NCI-H524 treated with DMSO at 0.1 percent for 48 hours (cell line): ENCODE data around the gene PGBD5.
A peak's percentile ranks its signal among the peaks of the same experiment; 100 is the strongest.

ENCODE experiments used
- DNase-seq: peaks from one replicate; lab custom pipeline; 2025; lab: John Stamatoyannopoulos, UW

PGBD5 gene

GRCh38 chr1:230394741-230395140 lies 31.4 kb downstream of the PGBD5 start:
- no peak for DNase-seq

GRCh38 chr1:230394134-230394533 lies 32.0 kb downstream of the PGBD5 start:
- no peak for DNase-seq

GRCh38 chr1:230393722-230394121 lies 32.4 kb downstream of the PGBD5 start:
- no peak for DNase-seq

GRCh38 chr1:230392920-230393521 lies 33.1 kb downstream of the PGBD5 start:
- DNase-seq, result no peak

- DNase-seq, result no peak
These were observed 33.6 kb downstream of the PGBD5 start for GRCh38 chr1:230392536-230392909.

GRCh38 chr1:230391776-230392535 lies 34.2 kb downstream of the PGBD5 start:
- DNase-seq, result no peak

GRCh38 chr1:230390371-230390770 lies 35.8 kb downstream of the PGBD5 start:
- no peak for DNase-seq

GRCh38 chr1:230387876-230388275 lies 38.3 kb downstream of the PGBD5 start:
- DNase-seq, result no peak

GRCh38 chr1:230387296-230387695 lies 38.8 kb downstream of the PGBD5 start:
- DNase-seq, result no peak

- no peak for DNase-seq
These were observed 39.4 kb downstream of the PGBD5 start for GRCh38 chr1:230386637-230387262.

GRCh38 chr1:230385930-230386329 lies 40.2 kb downstream of the PGBD5 start:
- DNase-seq, result no peak

- DNase-seq, result no peak
These were observed 41.0 kb downstream of the PGBD5 start for GRCh38 chr1:230385158-230385450.

GRCh38 chr1:230384380-230385157 lies 41.6 kb downstream of the PGBD5 start:
- DNase-seq, result no peak

GRCh38 chr1:230383425-230383824 lies 42.7 kb downstream of the PGBD5 start:
- DNase-seq, result no peak

- no peak for DNase-seq
These were observed 44.1 kb downstream of the PGBD5 start for GRCh38 chr1:230382001-230382491.

- no peak for DNase-seq
These were observed 44.5 kb downstream of the PGBD5 start for GRCh38 chr1:230381585-230381984.

- DNase-seq, result peak; percentile 70
These were observed 45.1 kb downstream of the PGBD5 start for GRCh38 chr1:230381049-230381467.

- no peak for DNase-seq
These were observed 46.2 kb downstream of the PGBD5 start for GRCh38 chr1:230379928-230380327.

GRCh38 chr1:230379462-230379861 lies 46.7 kb downstream of the PGBD5 start:
- DNase-seq, result no peak

- no peak for DNase-seq
These were observed 48.3 kb downstream of the PGBD5 start for GRCh38 chr1:230377851-230378250.

- DNase-seq, result no peak
These were observed 48.8 kb downstream of the PGBD5 start for GRCh38 chr1:230377324-230377723.

- no peak for DNase-seq
These were observed 49.8 kb downstream of the PGBD5 start for GRCh38 chr1:230376296-230376695.

- DNase-seq, result peak; percentile 72
These were observed 50.4 kb downstream of the PGBD5 start for GRCh38 chr1:230375780-230376179.
